ENCODE data around the gene HP1BP3.

Gene HP1BP3

DNA sequence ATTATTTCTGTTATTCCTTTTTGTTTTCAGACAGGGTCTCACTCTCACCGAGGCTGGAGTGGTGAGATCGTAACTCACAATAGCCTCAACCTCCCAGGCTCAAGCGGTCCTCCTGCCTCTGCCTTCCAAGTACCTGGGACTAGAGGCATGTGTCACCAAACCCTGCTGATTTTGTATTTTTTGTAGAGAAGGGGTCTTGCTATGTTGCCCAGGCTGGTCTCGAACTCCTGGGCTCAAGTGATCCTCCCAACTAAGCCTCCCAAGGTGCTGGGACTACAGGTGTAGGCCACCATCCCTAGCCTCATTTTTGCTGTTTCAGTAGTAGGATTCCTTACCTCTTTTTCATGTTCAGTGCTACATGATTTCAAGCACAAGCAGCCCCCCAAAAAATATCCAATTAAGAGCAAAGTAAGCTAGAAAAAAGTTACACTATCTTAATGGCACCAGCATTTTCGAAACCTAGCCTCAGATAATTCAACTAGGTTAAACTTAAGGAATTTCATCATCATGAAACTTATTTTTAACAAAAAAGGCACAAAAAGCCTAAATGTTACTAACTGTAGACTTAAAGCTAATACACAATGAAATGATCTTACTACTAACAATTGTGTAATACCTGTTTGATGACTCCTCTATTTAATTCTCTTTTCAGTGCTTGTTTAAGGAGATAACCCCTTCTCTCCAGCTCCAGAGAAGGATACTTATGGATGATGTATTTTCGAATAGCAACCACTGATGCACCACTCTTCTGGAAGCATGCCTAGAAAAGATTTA lies 16.6 kb downstream of the HP1BP3 start:
- DNase-seq (ENCODE audit: low spot score), result no peak

- no peak for DNase-seq (ENCODE audit: low spot score)
Measured at GRCh38 chr1:20767271-20767670, 19.8 kb downstream of the HP1BP3 start.

- no peak for DNase-seq (ENCODE audit: low spot score)
Measured at GRCh38 chr1:20763417-20763816, 23.7 kb downstream of the HP1BP3 start.

- no peak for DNase-seq (ENCODE audit: low spot score)
Measured at GRCh38 chr1:20760322-20760721, 26.8 kb downstream of the HP1BP3 start.

DNA sequence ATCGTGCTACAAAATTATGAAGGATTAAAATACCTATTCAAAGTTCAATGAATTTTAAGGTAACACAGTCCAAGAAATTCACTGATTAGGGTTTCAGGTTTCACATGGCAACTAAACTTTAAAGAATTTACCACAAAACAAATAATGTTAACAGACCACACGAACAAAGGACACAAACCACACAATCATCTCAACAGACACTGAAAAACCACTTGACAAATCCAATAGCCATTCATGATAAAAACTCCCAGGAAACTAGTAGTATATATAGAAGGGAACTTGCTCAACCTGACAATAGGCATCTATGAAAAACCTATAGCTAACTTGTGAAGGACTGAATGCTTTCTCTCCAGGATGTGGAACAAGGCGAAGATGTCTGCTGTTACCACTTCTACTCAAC lies 33.5 kb downstream of the HP1BP3 start:
- no peak for DNase-seq (ENCODE audit: low spot score)

- no peak for DNase-seq (ENCODE audit: low spot score)
Measured at GRCh38 chr1:20751462-20751990, 35.6 kb downstream of the HP1BP3 start.

GRCh38 chr1:20742671-20743070 lies 44.4 kb downstream of the HP1BP3 start:
- no peak for DNase-seq (ENCODE audit: low spot score)

DNA sequence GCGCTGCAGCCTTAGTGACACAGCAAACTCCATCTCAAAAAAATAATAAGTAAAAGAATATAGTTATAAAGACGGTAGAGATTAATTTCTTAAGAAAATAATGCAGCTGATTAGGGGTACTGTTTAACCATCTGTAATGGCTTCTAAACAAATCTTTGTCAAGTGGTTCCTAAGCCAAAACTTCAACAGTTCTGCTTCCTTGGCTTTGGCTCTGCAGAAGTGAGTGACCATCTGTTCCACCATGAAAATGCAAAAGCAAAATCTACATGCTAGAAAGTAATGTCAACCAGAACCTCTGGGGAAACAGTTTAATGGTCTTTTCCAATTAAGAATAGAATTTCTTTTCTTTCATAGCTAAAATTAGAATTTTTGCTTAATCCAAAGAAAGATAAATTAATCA lies 46.3 kb downstream of the HP1BP3 start:
- no peak for DNase-seq (ENCODE audit: low spot score)

GRCh38 chr1:20739225-20739624 lies 47.9 kb downstream of the HP1BP3 start:
- DNase-seq (ENCODE audit: low spot score), result no peak

GRCh38 chr1:20735581-20736111 lies 51.5 kb downstream of the HP1BP3 start:
- no peak for DNase-seq (ENCODE audit: low spot score)

- DNase-seq (ENCODE audit: low spot score), result no peak
Measured at GRCh38 chr1:20733360-20733975, 53.6 kb downstream of the HP1BP3 start.

- peak; percentile 57 for DNase-seq (ENCODE audit: low spot score)
Measured at GRCh38 chr1:20732588-20733359, 54.3 kb downstream of the HP1BP3 start, which contains the start of gene SH2D5. Gene SH2D5, minus strand, starts transcription at chr1:20732703. Its CDS starts 4,659 bp downstream, at chr1:20728044.

DNA sequence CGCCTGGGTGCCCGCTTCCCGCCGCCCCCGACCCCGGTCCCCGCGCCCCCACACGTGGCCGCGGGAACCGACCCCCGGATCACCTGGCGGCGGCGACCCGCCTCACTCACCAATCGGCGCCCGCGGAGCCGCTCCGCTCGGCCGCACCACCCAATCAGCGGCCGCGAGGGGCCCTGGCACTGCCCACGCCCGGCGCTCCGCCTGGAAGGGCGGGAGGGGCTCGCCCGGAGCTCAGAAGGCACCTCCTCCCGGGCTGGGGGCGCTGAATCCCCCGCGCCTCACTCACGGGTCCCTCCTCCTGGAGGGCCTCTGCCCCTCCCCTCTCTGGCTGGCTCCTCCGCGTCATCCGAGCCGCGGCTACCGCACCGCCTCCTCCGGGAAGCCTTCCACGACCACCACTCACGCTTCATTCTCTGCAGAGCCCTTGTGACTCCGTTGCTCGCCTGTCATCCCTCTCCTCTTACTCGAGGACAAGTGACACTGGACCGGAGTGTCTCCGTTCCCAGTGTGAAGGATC lies 55.0 kb downstream of the HP1BP3 start:
- peak; percentile 96 for DNase-seq (ENCODE audit: low spot score)

DNA sequence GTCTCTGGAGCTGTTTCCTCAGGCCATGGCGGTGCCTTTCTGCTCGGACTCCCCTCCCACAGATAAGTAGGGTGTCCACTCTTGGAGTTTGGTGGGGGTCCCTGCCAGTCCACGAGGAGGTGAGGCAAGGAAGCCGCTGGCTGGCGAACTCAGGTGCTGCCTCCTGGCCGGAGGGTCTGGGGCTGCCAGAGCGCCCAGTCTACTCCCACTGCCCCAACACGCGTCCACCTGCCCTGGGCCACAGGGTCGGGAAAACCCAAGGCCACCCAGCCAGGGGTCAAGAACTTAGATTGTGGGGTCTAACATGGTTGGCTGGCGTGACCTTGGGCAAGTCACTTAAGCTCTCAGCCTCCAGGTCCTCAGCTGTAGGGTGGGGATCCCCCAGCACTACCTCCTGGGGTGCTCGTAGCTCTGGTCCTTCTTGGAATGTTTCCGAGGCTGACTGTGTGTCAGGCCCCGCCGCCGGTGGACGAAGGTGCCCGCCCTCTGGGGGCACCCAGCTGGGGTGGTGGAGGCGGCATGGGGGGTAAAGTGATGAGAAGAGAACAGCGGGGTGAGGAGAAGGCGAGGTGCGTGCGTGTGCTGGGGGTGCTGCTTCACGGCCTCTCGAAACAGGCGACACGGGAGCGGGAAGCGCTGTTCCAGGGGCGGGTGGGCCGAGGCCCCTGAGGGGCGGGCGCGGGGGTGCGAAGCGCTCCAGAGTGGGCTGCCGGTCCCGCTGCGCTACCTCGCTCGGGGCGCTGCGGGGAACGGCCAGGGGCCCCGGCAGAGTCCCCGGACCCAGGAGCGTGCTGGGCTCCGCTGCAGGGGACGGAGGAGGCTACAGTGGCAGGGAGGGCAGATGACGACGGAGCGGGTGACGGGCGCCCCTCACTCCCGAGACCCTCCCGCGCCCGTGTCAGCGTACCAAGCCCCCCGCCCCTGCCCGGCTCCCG lies 55.8 kb downstream of the HP1BP3 start:
- DNase-seq (ENCODE audit: low spot score), result peak; percentile 65

- no peak for DNase-seq (ENCODE audit: low spot score)
Measured at GRCh38 chr1:20730690-20731056, 56.4 kb downstream of the HP1BP3 start.

DNA sequence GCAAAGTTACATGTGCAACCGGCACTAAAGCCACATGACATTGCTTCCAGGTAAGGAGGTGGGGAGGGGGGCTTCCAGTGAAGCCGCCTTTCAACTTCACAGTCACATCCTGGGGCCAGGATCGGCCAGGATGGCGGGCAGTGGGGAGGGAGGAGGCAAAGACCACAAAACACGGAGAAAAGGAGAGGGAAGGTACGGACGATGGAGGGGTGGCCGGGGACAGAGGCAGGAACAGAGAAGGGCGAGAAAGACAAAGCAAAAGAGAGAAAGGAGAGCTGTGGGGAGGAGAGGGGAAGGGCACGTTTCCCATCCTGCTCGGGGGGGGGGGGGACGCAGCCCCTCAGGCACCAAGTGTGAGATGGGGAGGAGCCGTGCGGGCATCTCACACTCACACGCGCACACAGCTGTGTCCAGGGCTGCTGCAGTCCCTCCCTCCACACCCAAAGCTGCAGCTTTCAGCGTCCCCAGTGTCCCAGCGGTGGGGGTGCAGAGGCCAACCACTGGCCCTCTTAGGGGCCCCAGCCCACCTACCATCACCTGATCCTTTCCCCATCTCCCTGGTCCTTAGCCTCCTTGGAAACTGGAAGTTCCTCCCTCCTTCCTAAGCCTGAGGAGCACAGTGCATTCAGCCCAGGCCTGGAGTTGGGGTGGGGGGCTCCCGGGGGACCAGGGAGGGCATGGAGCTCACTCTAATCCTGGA lies 57.0 kb downstream of the HP1BP3 start:
- no peak for DNase-seq (ENCODE audit: low spot score)

DNA sequence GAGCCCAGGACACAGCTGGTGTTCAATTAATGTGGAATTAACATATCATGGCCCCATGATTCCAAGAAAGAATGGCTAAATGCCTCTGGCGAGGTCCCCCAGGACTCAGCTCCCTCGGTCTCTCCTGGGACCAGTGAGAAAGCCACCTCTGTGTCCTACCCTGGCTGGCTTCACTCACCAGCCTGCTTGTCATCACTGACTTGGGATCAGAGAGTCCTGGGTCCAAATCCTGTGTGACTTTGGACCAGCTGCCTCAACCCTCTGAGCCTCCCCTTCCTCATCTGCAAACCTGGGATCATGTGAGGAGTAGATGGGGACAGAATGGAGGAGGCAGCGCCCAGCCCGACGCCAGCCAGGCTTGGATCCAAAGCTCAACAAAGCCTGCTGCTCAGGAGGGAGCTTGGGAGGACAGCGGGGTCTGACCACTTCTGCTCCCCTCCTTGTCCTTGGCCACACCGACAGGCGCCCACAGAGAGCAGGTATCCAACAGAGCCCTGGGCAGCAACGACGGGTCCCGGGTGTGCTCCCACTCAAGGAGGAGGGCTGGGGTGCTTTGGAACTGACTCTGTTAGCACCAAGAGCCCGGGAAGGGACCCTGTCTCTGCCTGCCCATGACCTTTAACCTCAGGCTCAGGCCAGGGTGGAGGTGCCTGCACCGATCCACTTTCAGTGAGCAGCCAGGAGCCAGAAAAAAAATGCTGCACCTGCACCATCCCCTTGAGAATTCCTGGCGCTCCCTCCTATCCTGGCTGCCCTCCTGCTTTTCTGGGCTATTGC lies 57.8 kb downstream of the HP1BP3 start:
- DNase-seq (ENCODE audit: low spot score), result peak; percentile 44

- DNase-seq (ENCODE audit: low spot score), result peak; percentile 14
Measured at GRCh38 chr1:20728371-20729154, 58.5 kb downstream of the HP1BP3 start.
